Measurements from ENCODE around the gene PLIN5.

DNA sequence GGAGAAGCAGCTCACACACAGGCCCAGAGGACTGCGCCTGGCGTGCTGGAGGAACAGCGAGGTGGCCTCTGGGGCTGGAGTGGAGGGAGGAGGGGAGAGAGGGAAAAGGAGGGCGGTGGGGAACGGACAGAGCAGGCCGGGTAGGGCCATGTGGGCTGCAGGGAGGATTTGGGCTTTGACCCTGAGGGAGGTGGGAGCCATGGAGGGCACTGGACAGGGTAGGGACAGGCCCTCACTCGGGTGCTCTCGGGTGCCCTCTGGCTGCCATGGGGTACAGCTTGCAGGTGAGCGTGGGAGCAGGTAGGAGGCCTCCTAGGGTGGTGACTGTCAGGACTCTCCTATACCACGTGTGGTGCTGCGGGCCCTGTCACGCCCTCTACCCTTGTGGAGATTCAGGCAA is 39.6 kb downstream of the PLIN5 start:
- TF ChIP-seq SP1 (IDR thresholded peaks at IDR 0.05): no peak
- no peak for TF ChIP-seq FOXK2 (IDR thresholded peaks at IDR 0.05)
- no peak for TF ChIP-seq ZNF384 (IDR thresholded peaks at IDR 0.05)

All from HEK293T (cell line).